HepG2 (cell line): ENCODE measurements around the gene ADARB2. TPM values are rescaled to one million over a fixed set of nuclear protein-coding genes. Genes with fewer than 3 reads are reported as not detected.

ENCODE experiments used
- ATAC-seq: fragments of 200-7000 bp; cut with Tn5 transposase; 3 replicates; pipeline ENCODE4 v1.9.1; 2020; ENCODE audit warnings: mild to moderate bottlenecking, moderate library complexity
- BruUV-seq: library from RNA; stranded (reverse); fragments of 400-500 nt; replicated peaks from 2 replicates; lab custom pipeline; 2021; lab: Mats Ljungman, UMichigan
- CTCF ChIA-PET: fragments of 300-600 bp; formaldehyde crosslinking; extraction: SDS; loops from one replicate; lab custom pipeline; 2021; ENCODE audit warnings: low total read pairs, inconsistent platforms, low intra/inter-chr PET ratio; lab: Yijun Ruan, JAX
- POLR2A ChIA-PET: fragments of 350-600 bp; sonication (Branson Sonifier 250); formaldehyde crosslinking; loops from one replicate; lab custom pipeline; 2020; ENCODE audit warnings: antibody characterized with exemption, inconsistent platforms; lab: Yijun Ruan, JAX
- DNase-seq: peaks from one replicate; pipeline ENCODE4 v3.0.0-alpha.2; 2015; ENCODE audit warnings: low spot score
- FAIRE-seq: peaks from 3 replicates; lab custom pipeline; 2011; peaks lifted over from hg19 to GRCh38; lab: Jason Lieb, UNC
- H2AFZ ChIP-seq: one replicate; pipeline ENCODE4 v1.6.1; 2011; ENCODE audit warnings: low read length, inconsistent platforms
- H3K27ac ChIP-seq: fragments of 300-600 bp; 3 replicates; pipeline ENCODE4 v1.8.0; 2011; ENCODE audit warnings: mixed run types, mild to moderate bottlenecking, mixed read lengths, low read length, inconsistent platforms; ENCODE audit not compliant: insufficient read depth; ENCODE audit errors: extremely low read length
- H3K27me3 ChIP-seq, 2 experiments: fragments of 200-600 bp in 1 of 2; 2 replicates in 1 of 2; 3 replicates in 1 of 2; pipeline versions ENCODE4 v1.6.0 to v1.8.0; 2011; ENCODE audit warnings: low read length in 2 of 2, mild to moderate bottlenecking in 2 of 2, moderate library complexity in 2 of 2, inconsistent platforms in 1 of 2; ENCODE audit not compliant: insufficient read depth in 2 of 2, control insufficient read depth in 1 of 2
- H3K36me3 ChIP-seq, 2 experiments: fragments of 200-600 bp in 1 of 2; replicated peaks in 1 of 2; 2 replicates in 1 of 2; 3 replicates in 1 of 2; pipeline versions ENCODE4 v1.5.1 to v1.8.0; 2011; ENCODE audit warnings: low read length in 2 of 2, inconsistent platforms in 1 of 2; ENCODE audit not compliant: insufficient read depth in 2 of 2, control insufficient read depth in 1 of 2
- H3K4me1 ChIP-seq: 2 replicates; pipeline ENCODE4 v1.5.1; 2012; ENCODE audit warnings: low read length, inconsistent platforms; ENCODE audit not compliant: insufficient read depth
- H3K4me2 ChIP-seq: 2 replicates; pipeline ENCODE4 v1.6.0; 2011; ENCODE audit warnings: low read depth, low read length, inconsistent platforms
- H3K4me3 ChIP-seq, 3 experiments: fragments of 200-600 bp in 1 of 3; sonication (generic), shearing (Covaris generic) in 1 of 3; replicated peaks in 1 of 3; 2 replicates each; pipeline ENCODE4 v1.5.1; 2011 to 2016; ENCODE audit warnings: low read length in 3 of 3, inconsistent platforms in 2 of 3, low read depth in 2 of 3, mild to moderate bottlenecking in 2 of 3, control low read depth in 1 of 3, mixed read lengths in 1 of 3; ENCODE audit not compliant: insufficient read depth in 1 of 3
- H3K79me2 ChIP-seq: one replicate; pipeline ENCODE4 v1.6.1; 2011; ENCODE audit warnings: low read length, inconsistent platforms; ENCODE audit not compliant: insufficient read depth
- H3K9ac ChIP-seq: 2 replicates; pipeline ENCODE4 v1.6.0; 2011; ENCODE audit warnings: mild to moderate bottlenecking, low read depth, low read length, inconsistent platforms; ENCODE audit not compliant: insufficient read depth
- H3K9me3 ChIP-seq: 2 replicates; pipeline ENCODE4 v1.5.1; 2012; ENCODE audit warnings: mild to moderate bottlenecking, low read length
- H4K20me1 ChIP-seq: 2 replicates; pipeline ENCODE4 v1.6.0; 2011; ENCODE audit warnings: inconsistent platforms, mild to moderate bottlenecking, low read length, moderate library complexity; ENCODE audit not compliant: insufficient read depth
- NRL ChIP-seq: sonication (generic); formaldehyde crosslinking; IDR thresholded peaks from 2 replicates; pipeline ENCODE4 v1.5.0; 2020; ENCODE audit warnings: missing genetic modification reagents, mild to moderate bottlenecking, moderate library complexity, borderline replicate concordance
- RBFOX2 ChIP-seq: fragments of 200-400 bp; formaldehyde crosslinking; IDR thresholded peaks from 2 replicates; pipeline ENCODE4 v1.6.1; 2017; ENCODE audit warnings: low read depth, mild to moderate bottlenecking, low read length
- RFXANK ChIP-seq: IDR thresholded peaks from 2 replicates; pipeline ENCODE4 v1.6.1; 2016
- SETDB1 ChIP-seq: sonication (generic); formaldehyde crosslinking; IDR thresholded peaks from 2 replicates; pipeline ENCODE4 v1.5.1; 2020; ENCODE audit warnings: missing genetic modification reagents, mild to moderate bottlenecking, borderline replicate concordance
- SMARCE1 ChIP-seq: fragments of 450-650 bp; IDR thresholded peaks from 2 replicates; pipeline ENCODE4 v1.6.1; 2017; ENCODE audit warnings: borderline replicate concordance
- ZNF317 ChIP-seq: sonication (generic); formaldehyde crosslinking; IDR thresholded peaks from 2 replicates; pipeline ENCODE4 v1.5.0; 2020; ENCODE audit warnings: mild to moderate bottlenecking, missing genetic modification reagents
- ZNF772 ChIP-seq: sonication (generic); formaldehyde crosslinking; IDR thresholded peaks from 2 replicates; pipeline ENCODE4 v1.5.0; 2020; ENCODE audit warnings: mild to moderate bottlenecking, missing genetic modification reagents
- ZNF883 ChIP-seq: sonication (generic); formaldehyde crosslinking; IDR thresholded peaks from 2 replicates; pipeline ENCODE4 v1.5.1; 2020; ENCODE audit warnings: mild to moderate bottlenecking, missing genetic modification reagents; ENCODE audit errors: not compliant biosample characterization
- WGBS: methylation state at CpG from one replicate; pipeline ENCODE4 v1.1.6; 2017; ENCODE audit warnings: low lambda C conversion rate; 5-methylcytosine and 5-hydroxymethylcytosine counted together
- in situ Hi-C: cut with HindIII; loops from 2 replicates; pipeline ENCODE4 v1.10.0; 2017; ENCODE audit warnings: low pct_unique_long_range_greater_than_20kb; ENCODE audit not compliant: extremely low pct_ligation_motif_present
- intact Hi-C: fragments of 100-400 bp; cut with micrococcal nuclease; formaldehyde crosslinking; loops from one replicate; pipeline ENCODE4 v1.10.0; 2022; ENCODE audit not compliant: unreplicated experiment
- polyA plus RNA-seq, 8 experiments: library from polyadenylated mRNA; depleted of rRNA in 3 of 8; stranded (reverse) in 7 of 8; unstranded in 1 of 8; fragments of >200 nt; fragmentation: Illumina TruSeq in 4 of 8; extraction: Trizol in 4 of 8; gene quantifications; 2 replicates each; pipeline versions ENCODE4 v1.2.1 to v1.2.3, GENCODE V29; 2011 to 2016; ENCODE audit warnings: low read depth in 4 of 8, missing spikeins in 1 of 8, mixed read lengths in 1 of 8; ENCODE audit not compliant: insufficient read depth in 1 of 8
- total RNA-seq, 5 experiments: library from RNA; depleted of rRNA; stranded (reverse); fragments of >200 nt; fragmentation: Illumina TruSeq; extraction: Trizol; gene quantifications; 2 replicates each; pipeline ENCODE4 v1.2.3, GENCODE V29; 2016; ENCODE audit warnings: low read depth in 1 of 5
- TF ChIP-seq, protein P1 (sequence below), 2 experiments: sonication (generic) in 1 of 2; formaldehyde crosslinking in 1 of 2; IDR thresholded peaks; 2 replicates each; pipeline versions ENCODE4 v1.4.0 to v1.6.1; 2018 to 2020; ENCODE audit warnings: missing genetic modification reagents in 2 of 2, borderline replicate concordance in 1 of 2, low read depth in 1 of 2, mild to moderate bottlenecking in 1 of 2, missing biosample characterization in 1 of 2
- TF ChIP-seq, protein P2 (sequence below): sonication (generic); formaldehyde crosslinking; IDR thresholded peaks from 2 replicates; pipeline ENCODE4 v1.5.0; 2020; ENCODE audit warnings: mild to moderate bottlenecking, missing genetic modification reagents
- TF ChIP-seq, protein P3 (sequence below): sonication (generic); formaldehyde crosslinking; IDR thresholded peaks from 2 replicates; pipeline ENCODE4 v1.8.0; 2022; ENCODE audit warnings: missing genetic modification reagents, low read depth, mild to moderate bottlenecking, borderline replicate concordance
- TF ChIP-seq, protein P4 (sequence below): IDR thresholded peaks from 2 replicates; pipeline ENCODE4 v1.6.1; 2016; ENCODE audit warnings: mild to moderate bottlenecking, missing biosample characterization, missing genetic modification reagents

The ADARB2 gene
- total and polyA plus RNA-seq, 2 of the 13 experiments (the other 11 are each of a cell fraction or from before 2014, with no cell fraction given), result not detected

- TF ChIP-seq, protein P1, sequence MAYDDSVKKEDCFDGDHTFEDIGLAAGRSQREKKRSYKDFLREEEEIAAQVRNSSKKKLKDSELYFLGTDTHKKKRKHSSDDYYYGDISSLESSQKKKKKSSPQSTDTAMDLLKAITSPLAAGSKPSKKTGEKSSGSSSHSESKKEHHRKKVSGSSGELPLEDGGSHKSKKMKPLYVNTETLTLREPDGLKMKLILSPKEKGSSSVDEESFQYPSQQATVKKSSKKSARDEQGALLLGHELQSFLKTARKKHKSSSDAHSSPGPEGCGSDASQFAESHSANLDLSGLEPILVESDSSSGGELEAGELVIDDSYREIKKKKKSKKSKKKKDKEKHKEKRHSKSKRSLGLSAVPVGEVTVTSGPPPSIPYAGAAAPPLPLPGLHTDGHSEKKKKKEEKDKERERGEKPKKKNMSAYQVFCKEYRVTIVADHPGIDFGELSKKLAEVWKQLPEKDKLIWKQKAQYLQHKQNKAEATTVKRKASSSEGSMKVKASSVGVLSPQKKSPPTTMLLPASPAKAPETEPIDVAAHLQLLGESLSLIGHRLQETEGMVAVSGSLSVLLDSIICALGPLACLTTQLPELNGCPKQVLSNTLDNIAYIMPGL (CRISPR knock-in tag; IDR thresholded peaks at IDR 0.05; ENCODE audit: borderline replicate concordance in 1 of 2, low read depth in 1 of 2), result no peak
Observed at GRCh38 chr10:1216574-1217236, 520.6 kb downstream of the ADARB2 start (continued).

- no peak for FAIRE-seq
- intact Hi-C loops, result no loop called here
- H3K4me1 ChIP-seq, result no peaks in the 10 kb centered on the region
- peaks cover 11 to 53% of the 10 kb centered on the region in 2 experiments for H3K27me3 ChIP-seq
- no peaks in the 10 kb centered on the region for H3K79me2 ChIP-seq
- TF ChIP-seq SETDB1 (CRISPR knock-in tag) (no peak), SMARCE1 (no peak), RFXANK (no peak), ZNF772 (CRISPR knock-in tag) (no peak), NRL (no peak), ZNF317 (CRISPR knock-in tag) (no peak), ZNF883 (CRISPR knock-in tag) (no peak), RBFOX2 (no peak)
- TF ChIP-seq, protein P2, sequence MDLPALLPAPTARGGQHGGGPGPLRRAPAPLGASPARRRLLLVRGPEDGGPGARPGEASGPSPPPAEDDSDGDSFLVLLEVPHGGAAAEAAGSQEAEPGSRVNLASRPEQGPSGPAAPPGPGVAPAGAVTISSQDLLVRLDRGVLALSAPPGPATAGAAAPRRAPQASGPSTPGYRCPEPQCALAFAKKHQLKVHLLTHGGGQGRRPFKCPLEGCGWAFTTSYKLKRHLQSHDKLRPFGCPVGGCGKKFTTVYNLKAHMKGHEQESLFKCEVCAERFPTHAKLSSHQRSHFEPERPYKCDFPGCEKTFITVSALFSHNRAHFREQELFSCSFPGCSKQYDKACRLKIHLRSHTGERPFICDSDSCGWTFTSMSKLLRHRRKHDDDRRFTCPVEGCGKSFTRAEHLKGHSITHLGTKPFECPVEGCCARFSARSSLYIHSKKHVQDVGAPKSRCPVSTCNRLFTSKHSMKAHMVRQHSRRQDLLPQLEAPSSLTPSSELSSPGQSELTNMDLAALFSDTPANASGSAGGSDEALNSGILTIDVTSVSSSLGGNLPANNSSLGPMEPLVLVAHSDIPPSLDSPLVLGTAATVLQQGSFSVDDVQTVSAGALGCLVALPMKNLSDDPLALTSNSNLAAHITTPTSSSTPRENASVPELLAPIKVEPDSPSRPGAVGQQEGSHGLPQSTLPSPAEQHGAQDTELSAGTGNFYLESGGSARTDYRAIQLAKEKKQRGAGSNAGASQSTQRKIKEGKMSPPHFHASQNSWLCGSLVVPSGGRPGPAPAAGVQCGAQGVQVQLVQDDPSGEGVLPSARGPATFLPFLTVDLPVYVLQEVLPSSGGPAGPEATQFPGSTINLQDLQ, result no peak
- TF ChIP-seq, protein P3, sequence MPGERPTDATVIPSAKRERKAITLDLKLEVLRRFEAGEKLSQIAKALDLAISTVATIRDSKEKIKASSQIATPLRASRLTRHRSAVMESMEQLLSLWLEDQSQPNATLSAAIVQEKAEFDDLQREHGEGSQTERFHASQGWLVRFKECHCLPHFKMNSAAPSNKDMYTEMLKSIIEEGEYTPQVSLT (CRISPR knock-in tag), result no peak
- TF ChIP-seq, protein P4, sequence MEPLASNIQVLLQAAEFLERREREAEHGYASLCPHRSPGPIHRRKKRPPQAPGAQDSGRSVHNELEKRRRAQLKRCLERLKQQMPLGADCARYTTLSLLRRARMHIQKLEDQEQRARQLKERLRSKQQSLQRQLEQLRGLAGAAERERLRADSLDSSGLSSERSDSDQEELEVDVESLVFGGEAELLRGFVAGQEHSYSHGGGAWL (CRISPR knock-in tag), result no peak
- CTCF ChIA-PET, result no interaction called here
- no peak overlapping the region for H3K4me3 ChIP-seq
- H3K9me3 ChIP-seq, result no peaks in the 10 kb centered on the region
- in situ Hi-C loops, result no loop called here
- no peak overlapping the region for H3K27ac ChIP-seq
- DNase-seq, result no peak
- H4K20me1 ChIP-seq, result no peaks in the 10 kb centered on the region
- whole genome bisulfite sequencing, result 4% methylated on average over 11 of the region's 22 CpGs
- no TSS peak for BruUV-seq
- POLR2A ChIA-PET, result no interaction called here
- no peaks in the 10 kb centered on the region for H3K36me3 ChIP-seq
- no peak overlapping the region for H2AFZ ChIP-seq
- no peak overlapping the region for H3K4me2 ChIP-seq
- no peak overlapping the region for H3K9ac ChIP-seq
- no peak for ATAC-seq
Observed at GRCh38 chr10:1215862-1216573, 521.3 kb downstream of the ADARB2 start.
